Stimulated activated CD4-positive, alpha-beta T cell treated with anti-CD3 and anti-CD28 coated beads, TNF-alpha, amount 100 ng/mL, for 4 hours (primary cell): Measurements from ENCODE around the gene PLXNA1.

Source experiments
- DNase-seq, 3 experiments: peaks; one replicate each; pipeline ENCODE4 v3.0.0-alpha.2; 2020; ENCODE audit warnings: low read depth in 3 of 3

The PLXNA1 gene

GRCh38 chr3:127002195-127003174 lies 19.6 kb downstream of the PLXNA1 start:
- DNase-seq = no peak

GRCh38 chr3:127003175-127003555 lies 20.2 kb downstream of the PLXNA1 start:
- DNase-seq = no peak

- DNase-seq = no peak
Observed at GRCh38 chr3:127003601-127004280, 20.8 kb downstream of the PLXNA1 start.

- DNase-seq = no peak
Observed at GRCh38 chr3:127004641-127005397, 21.9 kb downstream of the PLXNA1 start.

- DNase-seq = no peak
Observed at GRCh38 chr3:127005864-127006500, 23.1 kb downstream of the PLXNA1 start.

GRCh38 chr3:127006781-127007436 lies 24.0 kb downstream of the PLXNA1 start:
- no peak for DNase-seq

GRCh38 chr3:127008236-127008635 lies 25.3 kb downstream of the PLXNA1 start:
- no peak for DNase-seq

- DNase-seq = no peak
Observed at GRCh38 chr3:127009531-127009930, 26.6 kb downstream of the PLXNA1 start.

- DNase-seq = no peak
Observed at GRCh38 chr3:127011270-127011992, 28.5 kb downstream of the PLXNA1 start.

- DNase-seq = no peak
Observed at GRCh38 chr3:127012091-127012490, 29.2 kb downstream of the PLXNA1 start.

- DNase-seq = no peak
Observed at GRCh38 chr3:127013181-127013580, 30.3 kb downstream of the PLXNA1 start.

- DNase-seq = no peak
Observed at GRCh38 chr3:127013758-127014535, 31.0 kb downstream of the PLXNA1 start.

- no peak for DNase-seq
Observed at GRCh38 chr3:127014536-127015281, 31.8 kb downstream of the PLXNA1 start.

GRCh38 chr3:127015282-127016042 lies 32.5 kb downstream of the PLXNA1 start:
- no peak for DNase-seq

- no peak for DNase-seq
Observed at GRCh38 chr3:127016043-127016343, 33.1 kb downstream of the PLXNA1 start.

- DNase-seq = no peak
Observed at GRCh38 chr3:127016461-127016860, 33.5 kb downstream of the PLXNA1 start.

- DNase-seq = no peak
Observed at GRCh38 chr3:127017229-127017628, 34.3 kb downstream of the PLXNA1 start.

GRCh38 chr3:127017781-127018180 lies 34.9 kb downstream of the PLXNA1 start:
- DNase-seq = no peak
